ENCODE measurements around the gene GRK7. TPM values are rescaled to one million over a fixed set of nuclear protein-coding genes. Genes with fewer than 3 reads are reported as not detected.

The GRK7 gene
- total and polyA plus RNA-seq, 2 of the 13 experiments (the other 11 are each of a cell fraction or from before 2014, with no cell fraction given) = not detected

- no peak for TF ChIP-seq E2F2 (CRISPR knock-in tag; IDR thresholded peaks at IDR 0.05; ENCODE audit: borderline replicate concordance)
- TF ChIP-seq ZNF609 (CRISPR knock-in tag; IDR thresholded peaks at IDR 0.05; ENCODE audit: borderline replicate concordance) = no peak
- TF ChIP-seq TGIF2 (CRISPR knock-in tag; IDR thresholded peaks at IDR 0.05) = no peak
- peak; percentile 81; the same call in 1 of the 2 replicates for TF ChIP-seq GFI1 (CRISPR knock-in tag; IDR thresholded peaks at IDR 0.05; ENCODE audit: borderline replicate concordance)
- TF ChIP-seq ZNF335 (CRISPR knock-in tag; IDR thresholded peaks at IDR 0.05) = no peak
- no peak for TF ChIP-seq BRF2 (CRISPR knock-in tag; IDR thresholded peaks at IDR 0.05)
- TF ChIP-seq ZKSCAN5 (CRISPR knock-in tag; IDR thresholded peaks at IDR 0.05) = no peak
- TF ChIP-seq FOSL1 (CRISPR knock-in tag; IDR thresholded peaks at IDR 0.05; ENCODE audit: borderline replicate concordance) = no peak
- TF ChIP-seq ZNF460 (CRISPR knock-in tag; IDR thresholded peaks at IDR 0.05; ENCODE audit: borderline replicate concordance) = no peak
- no peak for TF ChIP-seq KMT2A (CRISPR knock-in tag; IDR thresholded peaks at IDR 0.05)
- TF ChIP-seq RORA (CRISPR knock-in tag; IDR thresholded peaks at IDR 0.05) = no peak
- no peak for TF ChIP-seq ZFYVE20 (CRISPR knock-in tag; IDR thresholded peaks at IDR 0.05; ENCODE audit: borderline replicate concordance, low read depth)
- no peak for TF ChIP-seq REST (IDR thresholded peaks at IDR 0.05; ENCODE audit: borderline replicate concordance in 1 of 2, low read depth in 1 of 2, low read length in 2 of 2)
- TF ChIP-seq ZNF10 (CRISPR knock-in tag; IDR thresholded peaks at IDR 0.05; ENCODE audit: borderline replicate concordance, low read depth) = no peak
- peak; percentile 85 for TF ChIP-seq FOXA3 (CRISPR knock-in tag; IDR thresholded peaks at IDR 0.05)
- TF ChIP-seq SATB2 (CRISPR knock-in tag; IDR thresholded peaks at IDR 0.05) = no peak
- no peak for TF ChIP-seq ZNF720 (CRISPR knock-in tag; IDR thresholded peaks at IDR 0.05)
- no peak for TF ChIP-seq NR2F1 (CRISPR knock-in tag; IDR thresholded peaks at IDR 0.05)
- no peak for TF ChIP-seq TOPORS (CRISPR knock-in tag; IDR thresholded peaks at IDR 0.05)
- TF ChIP-seq ZNF484 (CRISPR knock-in tag; IDR thresholded peaks at IDR 0.05; ENCODE audit: borderline replicate concordance, low read depth) = no peak
These were observed 34.8 kb upstream of the GRK7 start (continued) for GRCh38 chr3:141728355-141728892.
